Measurements from ENCODE around the gene MS4A15.
"Not testable (repeated sequence)": the region's sequence is repeated elsewhere in the genome, so short reads cannot be mapped to it uniquely, and the experiment has no call there.

The MS4A15 gene

DNA sequence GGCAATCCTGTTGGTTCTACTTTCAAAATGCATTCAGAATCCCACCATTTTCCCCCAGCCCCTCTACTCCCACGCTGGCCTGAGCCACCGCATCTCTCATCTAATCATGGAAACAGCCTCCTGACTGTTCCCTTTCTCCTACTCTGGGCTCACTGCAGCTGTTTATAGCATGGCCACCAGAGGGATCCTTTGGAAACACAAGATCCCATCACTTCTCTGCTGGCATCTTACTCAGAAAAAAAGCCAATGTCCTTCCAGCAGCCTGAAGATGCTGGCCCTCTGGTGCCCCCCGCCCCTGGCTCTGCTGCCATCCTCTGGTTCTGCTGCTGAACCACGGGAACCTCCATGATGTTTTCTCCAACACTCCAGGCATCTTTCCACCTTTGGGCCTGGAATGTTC is 46.2 kb upstream of the MS4A15 start:
- no peak for ATAC-seq
- no peak for TF ChIP-seq ZNF70 (CRISPR knock-in tag; IDR thresholded peaks at IDR 0.05)
- TF ChIP-seq ESRRG (CRISPR knock-in tag; IDR thresholded peaks at IDR 0.05) = no peak
- TF ChIP-seq ZNF565 (CRISPR knock-in tag; conservative IDR thresholded peaks at IDR 0.05; ENCODE audit: low read depth) = no peak
- no peak for TF ChIP-seq ZC3H10 (CRISPR knock-in tag; IDR thresholded peaks at IDR 0.05)
- TF ChIP-seq ARNTL (CRISPR knock-in tag; IDR thresholded peaks at IDR 0.05; ENCODE audit: borderline replicate concordance, low read depth) = no peak
- TF ChIP-seq, protein P1, sequence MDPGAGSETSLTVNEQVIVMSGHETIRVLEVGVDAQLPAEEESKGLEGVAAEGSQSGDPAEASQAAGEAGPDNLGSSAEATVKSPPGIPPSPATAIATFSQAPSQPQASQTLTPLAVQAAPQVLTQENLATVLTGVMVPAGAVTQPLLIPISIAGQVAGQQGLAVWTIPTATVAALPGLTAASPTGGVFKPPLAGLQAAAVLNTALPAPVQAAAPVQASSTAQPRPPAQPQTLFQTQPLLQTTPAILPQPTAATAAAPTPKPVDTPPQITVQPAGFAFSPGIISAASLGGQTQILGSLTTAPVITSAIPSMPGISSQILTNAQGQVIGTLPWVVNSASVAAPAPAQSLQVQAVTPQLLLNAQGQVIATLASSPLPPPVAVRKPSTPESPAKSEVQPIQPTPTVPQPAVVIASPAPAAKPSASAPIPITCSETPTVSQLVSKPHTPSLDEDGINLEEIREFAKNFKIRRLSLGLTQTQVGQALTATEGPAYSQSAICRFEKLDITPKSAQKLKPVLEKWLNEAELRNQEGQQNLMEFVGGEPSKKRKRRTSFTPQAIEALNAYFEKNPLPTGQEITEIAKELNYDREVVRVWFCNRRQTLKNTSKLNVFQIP (CRISPR knock-in tag; IDR thresholded peaks at IDR 0.05; ENCODE audit: borderline replicate concordance, low read depth) = no peak
- TF ChIP-seq TOX (CRISPR knock-in tag; IDR thresholded peaks at IDR 0.05; ENCODE audit: borderline replicate concordance) = no peak
- TF ChIP-seq ZNF8 (CRISPR knock-in tag; IDR thresholded peaks at IDR 0.05) = no peak
- no peak for TF ChIP-seq GLIS3 (CRISPR knock-in tag; IDR thresholded peaks at IDR 0.05)
- no peak for TF ChIP-seq ZFP3 (CRISPR knock-in tag; IDR thresholded peaks at IDR 0.05)
- TF ChIP-seq, protein P2, sequence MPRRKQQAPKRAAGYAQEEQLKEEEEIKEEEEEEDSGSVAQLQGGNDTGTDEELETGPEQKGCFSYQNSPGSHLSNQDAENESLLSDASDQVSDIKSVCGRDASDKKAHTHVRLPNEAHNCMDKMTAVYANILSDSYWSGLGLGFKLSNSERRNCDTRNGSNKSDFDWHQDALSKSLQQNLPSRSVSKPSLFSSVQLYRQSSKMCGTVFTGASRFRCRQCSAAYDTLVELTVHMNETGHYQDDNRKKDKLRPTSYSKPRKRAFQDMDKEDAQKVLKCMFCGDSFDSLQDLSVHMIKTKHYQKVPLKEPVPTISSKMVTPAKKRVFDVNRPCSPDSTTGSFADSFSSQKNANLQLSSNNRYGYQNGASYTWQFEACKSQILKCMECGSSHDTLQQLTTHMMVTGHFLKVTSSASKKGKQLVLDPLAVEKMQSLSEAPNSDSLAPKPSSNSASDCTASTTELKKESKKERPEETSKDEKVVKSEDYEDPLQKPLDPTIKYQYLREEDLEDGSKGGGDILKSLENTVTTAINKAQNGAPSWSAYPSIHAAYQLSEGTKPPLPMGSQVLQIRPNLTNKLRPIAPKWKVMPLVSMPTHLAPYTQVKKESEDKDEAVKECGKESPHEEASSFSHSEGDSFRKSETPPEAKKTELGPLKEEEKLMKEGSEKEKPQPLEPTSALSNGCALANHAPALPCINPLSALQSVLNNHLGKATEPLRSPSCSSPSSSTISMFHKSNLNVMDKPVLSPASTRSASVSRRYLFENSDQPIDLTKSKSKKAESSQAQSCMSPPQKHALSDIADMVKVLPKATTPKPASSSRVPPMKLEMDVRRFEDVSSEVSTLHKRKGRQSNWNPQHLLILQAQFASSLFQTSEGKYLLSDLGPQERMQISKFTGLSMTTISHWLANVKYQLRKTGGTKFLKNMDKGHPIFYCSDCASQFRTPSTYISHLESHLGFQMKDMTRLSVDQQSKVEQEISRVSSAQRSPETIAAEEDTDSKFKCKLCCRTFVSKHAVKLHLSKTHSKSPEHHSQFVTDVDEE (CRISPR knock-in tag; IDR thresholded peaks at IDR 0.05) = no peak

DNA sequence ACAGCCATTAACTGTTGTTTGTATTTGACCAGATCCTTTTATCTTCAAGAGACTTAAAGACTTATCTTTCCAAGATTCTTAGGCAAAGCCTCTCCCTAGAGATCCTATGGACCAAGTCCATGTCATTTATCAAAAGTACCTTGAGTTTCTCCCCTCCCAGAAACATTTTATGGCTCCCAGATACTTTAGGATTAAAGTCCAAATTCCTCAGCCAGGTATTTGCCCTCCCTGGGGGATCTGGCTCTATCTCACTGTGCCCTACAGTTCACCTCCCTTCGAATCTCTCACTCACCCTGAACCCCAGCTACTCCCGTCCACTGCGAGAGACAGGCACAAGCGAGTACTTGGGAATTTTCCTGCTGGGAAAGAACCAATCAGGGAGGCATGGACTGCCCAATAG is 45.4 kb upstream of the MS4A15 start:
- no peak for ATAC-seq
- TF ChIP-seq, protein P3, sequence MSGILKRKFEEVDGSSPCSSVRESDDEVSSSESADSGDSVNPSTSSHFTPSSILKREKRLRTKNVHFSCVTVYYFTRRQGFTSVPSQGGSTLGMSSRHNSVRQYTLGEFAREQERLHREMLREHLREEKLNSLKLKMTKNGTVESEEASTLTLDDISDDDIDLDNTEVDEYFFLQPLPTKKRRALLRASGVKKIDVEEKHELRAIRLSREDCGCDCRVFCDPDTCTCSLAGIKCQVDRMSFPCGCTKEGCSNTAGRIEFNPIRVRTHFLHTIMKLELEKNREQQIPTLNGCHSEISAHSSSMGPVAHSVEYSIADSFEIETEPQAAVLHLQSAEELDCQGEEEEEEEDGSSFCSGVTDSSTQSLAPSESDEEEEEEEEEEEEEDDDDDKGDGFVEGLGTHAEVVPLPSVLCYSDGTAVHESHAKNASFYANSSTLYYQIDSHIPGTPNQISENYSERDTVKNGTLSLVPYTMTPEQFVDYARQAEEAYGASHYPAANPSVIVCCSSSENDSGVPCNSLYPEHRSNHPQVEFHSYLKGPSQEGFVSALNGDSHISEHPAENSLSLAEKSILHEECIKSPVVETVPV (CRISPR knock-in tag; IDR thresholded peaks at IDR 0.05) = no peak
- no peak for TF ChIP-seq ZNF70 (CRISPR knock-in tag; IDR thresholded peaks at IDR 0.05)
- TF ChIP-seq ZNF8 (CRISPR knock-in tag; IDR thresholded peaks at IDR 0.05) = no peak
- no peak for TF ChIP-seq ISL1 (CRISPR knock-in tag; IDR thresholded peaks at IDR 0.05)
- TF ChIP-seq, protein P4, sequence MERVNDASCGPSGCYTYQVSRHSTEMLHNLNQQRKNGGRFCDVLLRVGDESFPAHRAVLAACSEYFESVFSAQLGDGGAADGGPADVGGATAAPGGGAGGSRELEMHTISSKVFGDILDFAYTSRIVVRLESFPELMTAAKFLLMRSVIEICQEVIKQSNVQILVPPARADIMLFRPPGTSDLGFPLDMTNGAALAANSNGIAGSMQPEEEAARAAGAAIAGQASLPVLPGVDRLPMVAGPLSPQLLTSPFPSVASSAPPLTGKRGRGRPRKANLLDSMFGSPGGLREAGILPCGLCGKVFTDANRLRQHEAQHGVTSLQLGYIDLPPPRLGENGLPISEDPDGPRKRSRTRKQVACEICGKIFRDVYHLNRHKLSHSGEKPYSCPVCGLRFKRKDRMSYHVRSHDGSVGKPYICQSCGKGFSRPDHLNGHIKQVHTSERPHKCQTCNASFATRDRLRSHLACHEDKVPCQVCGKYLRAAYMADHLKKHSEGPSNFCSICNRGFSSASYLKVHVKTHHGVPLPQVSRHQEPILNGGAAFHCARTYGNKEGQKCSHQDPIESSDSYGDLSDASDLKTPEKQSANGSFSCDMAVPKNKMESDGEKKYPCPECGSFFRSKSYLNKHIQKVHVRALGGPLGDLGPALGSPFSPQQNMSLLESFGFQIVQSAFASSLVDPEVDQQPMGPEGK (CRISPR knock-in tag; IDR thresholded peaks at IDR 0.05; ENCODE audit: borderline replicate concordance) = no peak
- TF ChIP-seq CSDC2 (CRISPR knock-in tag; IDR thresholded peaks at IDR 0.05) = no peak
- TF ChIP-seq GLIS3 (CRISPR knock-in tag; IDR thresholded peaks at IDR 0.05) = no peak
- no peak for TF ChIP-seq ESRRG (CRISPR knock-in tag; IDR thresholded peaks at IDR 0.05)
- no peak for TF ChIP-seq ZFP3 (CRISPR knock-in tag; IDR thresholded peaks at IDR 0.05)
- TF ChIP-seq, protein P5, sequence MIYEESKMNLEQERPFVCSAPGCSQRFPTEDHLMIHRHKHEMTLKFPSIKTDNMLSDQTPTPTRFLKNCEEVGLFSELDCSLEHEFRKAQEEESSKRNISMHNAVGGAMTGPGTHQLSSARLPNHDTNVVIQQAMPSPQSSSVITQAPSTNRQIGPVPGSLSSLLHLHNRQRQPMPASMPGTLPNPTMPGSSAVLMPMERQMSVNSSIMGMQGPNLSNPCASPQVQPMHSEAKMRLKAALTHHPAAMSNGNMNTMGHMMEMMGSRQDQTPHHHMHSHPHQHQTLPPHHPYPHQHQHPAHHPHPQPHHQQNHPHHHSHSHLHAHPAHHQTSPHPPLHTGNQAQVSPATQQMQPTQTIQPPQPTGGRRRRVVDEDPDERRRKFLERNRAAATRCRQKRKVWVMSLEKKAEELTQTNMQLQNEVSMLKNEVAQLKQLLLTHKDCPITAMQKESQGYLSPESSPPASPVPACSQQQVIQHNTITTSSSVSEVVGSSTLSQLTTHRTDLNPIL (CRISPR knock-in tag; IDR thresholded peaks at IDR 0.05; ENCODE audit: low read depth) = no peak
- TF ChIP-seq ZNF565 (CRISPR knock-in tag; conservative IDR thresholded peaks at IDR 0.05; ENCODE audit: low read depth) = no peak
- no peak for TF ChIP-seq TCF4 (CRISPR knock-in tag; IDR thresholded peaks at IDR 0.05; ENCODE audit: borderline replicate concordance)
- TF ChIP-seq PPARA (CRISPR knock-in tag; IDR thresholded peaks at IDR 0.05; ENCODE audit: borderline replicate concordance) = no peak

DNA sequence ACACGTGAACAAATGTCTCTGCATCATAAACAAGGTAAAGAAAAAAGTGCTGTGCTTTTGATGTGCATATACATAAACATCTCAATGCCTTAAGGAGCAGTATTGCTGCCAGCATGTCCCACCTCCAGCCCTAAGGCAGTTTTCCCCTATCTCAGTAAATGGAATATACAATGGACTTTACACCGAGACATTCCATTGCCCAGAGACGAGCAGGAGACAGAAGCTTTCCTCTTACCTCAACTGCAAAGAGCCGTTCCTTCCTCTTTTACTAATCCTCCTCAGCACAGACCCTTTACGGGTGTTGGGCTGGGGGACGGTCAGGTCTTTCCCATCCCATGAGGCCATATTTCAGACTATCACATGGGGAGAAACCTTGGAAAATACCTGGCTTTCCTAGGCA is 43.2 kb upstream of the MS4A15 start:
- not testable (repeated sequence) for ATAC-seq

DNA sequence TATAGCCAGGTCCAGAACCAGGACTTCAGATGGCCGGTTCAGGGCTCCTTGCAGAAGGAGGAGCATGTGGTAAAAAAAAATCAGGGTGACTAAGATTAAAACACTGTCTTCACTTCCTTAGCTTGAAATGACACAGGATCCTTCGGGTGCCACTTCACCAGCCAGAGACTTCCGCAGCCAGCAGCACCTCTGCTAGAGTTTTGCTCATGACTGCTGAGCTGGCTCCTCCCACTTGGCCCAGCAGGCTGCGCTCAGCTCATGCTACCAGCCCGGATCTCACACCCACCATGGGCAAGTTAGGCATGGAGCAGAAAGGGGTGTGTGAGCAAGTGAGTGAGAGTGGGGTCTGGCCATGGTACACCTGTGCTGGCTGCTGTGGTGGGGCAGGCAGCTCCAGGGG is 38.7 kb upstream of the MS4A15 start:
- TF ChIP-seq, protein P4 (CRISPR knock-in tag; IDR thresholded peaks at IDR 0.05; ENCODE audit: borderline replicate concordance) = no peak
- TF ChIP-seq ZNF70 (CRISPR knock-in tag; IDR thresholded peaks at IDR 0.05) = no peak
- no peak for TF ChIP-seq RARB (CRISPR knock-in tag; IDR thresholded peaks at IDR 0.05)
- TF ChIP-seq BACH2 (CRISPR knock-in tag; IDR thresholded peaks at IDR 0.05; ENCODE audit: borderline replicate concordance) = no peak
- TF ChIP-seq, protein P3 (CRISPR knock-in tag; IDR thresholded peaks at IDR 0.05) = no peak
- TF ChIP-seq, protein P1 (CRISPR knock-in tag; IDR thresholded peaks at IDR 0.05; ENCODE audit: borderline replicate concordance, low read depth) = no peak
- TF ChIP-seq ARNTL (CRISPR knock-in tag; IDR thresholded peaks at IDR 0.05; ENCODE audit: borderline replicate concordance, low read depth) = no peak
- no peak for TF ChIP-seq OSR1 (CRISPR knock-in tag; IDR thresholded peaks at IDR 0.05)
- TF ChIP-seq ZC3H10 (CRISPR knock-in tag; IDR thresholded peaks at IDR 0.05) = no peak
- ATAC-seq = no peak
